Measurements from ENCODE around the gene SPDYE8.
"Not testable (repeated sequence)": the region's sequence is repeated elsewhere in the genome, so short reads cannot be mapped to it uniquely, and the experiment has no call there.

Gene SPDYE8, protein sequence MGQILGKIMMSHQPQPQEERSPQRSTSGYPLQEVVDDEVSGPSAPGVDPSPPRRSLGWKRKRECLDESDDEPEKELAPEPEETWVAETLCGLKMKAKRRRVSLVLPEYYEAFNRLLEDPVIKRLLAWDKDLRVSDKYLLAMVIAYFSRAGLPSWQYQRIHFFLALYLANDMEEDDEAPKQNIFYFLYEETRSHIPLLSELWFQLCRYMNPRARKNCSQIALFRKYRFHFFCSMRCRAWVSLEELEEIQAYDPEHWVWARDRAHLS

DNA sequence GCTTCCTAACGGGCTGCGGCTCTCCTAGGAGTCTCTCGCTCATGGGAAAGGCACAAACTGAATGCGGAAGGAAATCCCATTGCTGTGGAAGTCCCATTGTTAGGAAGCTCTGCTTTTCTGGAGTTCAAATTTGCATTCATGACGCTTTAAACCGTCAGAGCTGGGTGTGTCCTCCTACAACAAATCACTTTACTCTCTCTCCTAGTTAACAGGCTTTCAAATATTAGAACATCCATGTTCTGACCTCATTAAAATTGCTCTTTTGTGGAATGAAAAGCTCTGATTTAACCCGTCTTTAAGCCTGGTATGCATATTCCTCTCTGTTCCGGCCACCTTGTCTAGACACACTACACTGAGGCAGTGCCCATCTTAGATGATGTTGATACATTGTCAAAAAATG, at the start of gene SPDYE8:
Gene SPDYE8 (minus strand): TSS at position 101 of the 400 bp plus-strand sequence. CDS start 1,800 bp downstream, outside the sequence.
- not testable (repeated sequence) for DNase-seq (ENCODE audit: low read depth in 2 of 2)

DNA sequence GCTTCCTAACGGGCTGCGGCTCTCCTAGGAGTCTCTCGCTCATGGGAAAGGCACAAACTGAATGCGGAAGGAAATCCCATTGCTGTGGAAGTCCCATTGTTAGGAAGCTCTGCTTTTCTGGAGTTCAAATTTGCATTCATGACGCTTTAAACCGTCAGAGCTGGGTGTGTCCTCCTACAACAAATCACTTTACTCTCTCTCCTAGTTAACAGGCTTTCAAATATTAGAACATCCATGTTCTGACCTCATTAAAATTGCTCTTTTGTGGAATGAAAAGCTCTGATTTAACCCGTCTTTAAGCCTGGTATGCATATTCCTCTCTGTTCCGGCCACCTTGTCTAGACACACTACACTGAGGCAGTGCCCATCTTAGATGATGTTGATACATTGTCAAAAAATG, 28.2 kb upstream of the SPDYE8 start, which contains the start of gene SPDYE11:
Gene SPDYE11 (minus strand): TSS at position 101 of the 400 bp plus-strand sequence. CDS start 1,800 bp downstream, outside the sequence.
- DNase-seq (ENCODE audit: low read depth in 2 of 2), result not testable (repeated sequence)

DNA sequence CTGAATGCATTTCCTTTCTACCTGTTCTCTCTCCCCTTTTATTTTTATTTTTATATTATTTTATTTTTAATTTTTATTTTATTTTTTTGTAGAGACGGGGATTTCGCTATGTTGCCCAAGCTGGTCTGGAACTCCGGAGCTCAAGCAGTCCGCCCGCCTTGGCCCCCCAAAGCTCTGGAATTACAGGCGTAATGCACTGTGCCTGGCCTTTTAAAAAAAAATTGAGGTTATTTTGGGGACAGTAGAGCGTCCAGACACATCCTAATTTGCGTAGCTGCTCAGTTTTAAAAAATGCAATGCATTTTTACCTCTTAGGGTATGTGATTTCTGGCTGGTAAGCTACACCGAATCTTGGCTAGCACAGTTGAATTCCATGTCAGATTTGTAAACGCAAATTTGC, 23.1 kb downstream of the SPDYE8 start:
- DNase-seq (ENCODE audit: low read depth in 2 of 2), result not testable (repeated sequence)

DNA sequence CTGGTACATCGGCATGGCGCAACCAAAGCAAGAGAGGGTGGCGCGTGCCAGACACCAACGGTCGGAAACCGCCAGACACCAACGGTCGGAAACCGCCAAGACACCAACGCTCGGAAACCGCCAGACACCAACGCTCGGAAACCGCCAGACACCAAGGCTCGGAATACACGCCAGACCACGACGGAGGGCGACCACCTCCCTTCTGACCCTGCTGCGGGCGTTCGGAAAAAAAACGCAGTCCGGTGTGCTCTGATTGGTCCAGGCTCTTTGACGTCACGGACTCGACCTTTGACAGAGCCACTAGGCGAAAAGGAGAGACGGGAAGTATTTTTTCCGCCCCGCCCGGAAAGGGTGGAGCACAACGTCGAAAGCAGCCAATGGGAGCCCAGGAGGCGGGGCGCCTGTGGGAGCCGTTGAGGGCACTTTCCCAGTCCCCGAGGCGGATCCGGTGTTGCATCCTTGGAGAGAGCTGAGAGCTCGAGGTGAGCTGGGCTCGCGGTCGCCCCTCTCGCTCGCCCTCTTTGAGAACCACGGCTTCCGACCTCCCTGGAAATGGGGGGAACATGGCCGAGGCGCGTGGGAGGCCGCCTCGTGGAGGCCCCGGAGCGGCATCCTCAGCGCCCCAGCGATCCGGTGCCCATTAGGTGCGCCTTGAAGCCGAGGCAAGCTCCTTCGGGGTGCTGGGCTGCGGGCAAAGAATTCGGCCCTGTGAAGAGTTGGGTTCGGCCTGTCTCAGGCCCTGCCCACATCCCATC, 23.7 kb downstream of the SPDYE8 start:
- DNase-seq (ENCODE audit: low read depth in 2 of 2), result peak; percentile 77 to 85

DNA sequence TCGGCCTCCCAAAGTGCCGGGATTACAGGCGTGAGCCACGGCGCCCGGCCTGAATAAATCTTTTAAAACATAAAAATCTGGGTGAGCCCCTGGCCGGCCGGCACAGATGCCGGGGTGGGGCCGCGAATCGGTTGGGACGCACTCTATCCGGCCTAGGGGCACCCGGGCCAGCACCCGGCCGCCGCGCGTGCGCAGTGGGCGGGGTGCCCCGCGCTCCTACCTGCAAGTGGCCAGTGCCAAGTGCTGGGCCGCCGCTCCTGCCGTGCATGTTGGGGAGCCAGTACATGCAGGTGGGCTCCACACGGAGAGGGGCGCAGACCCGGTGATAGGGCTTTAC, 24.2 kb downstream of the SPDYE8 start:
- peak; percentile 51 to 62 for DNase-seq (ENCODE audit: low read depth in 2 of 2)

DNA sequence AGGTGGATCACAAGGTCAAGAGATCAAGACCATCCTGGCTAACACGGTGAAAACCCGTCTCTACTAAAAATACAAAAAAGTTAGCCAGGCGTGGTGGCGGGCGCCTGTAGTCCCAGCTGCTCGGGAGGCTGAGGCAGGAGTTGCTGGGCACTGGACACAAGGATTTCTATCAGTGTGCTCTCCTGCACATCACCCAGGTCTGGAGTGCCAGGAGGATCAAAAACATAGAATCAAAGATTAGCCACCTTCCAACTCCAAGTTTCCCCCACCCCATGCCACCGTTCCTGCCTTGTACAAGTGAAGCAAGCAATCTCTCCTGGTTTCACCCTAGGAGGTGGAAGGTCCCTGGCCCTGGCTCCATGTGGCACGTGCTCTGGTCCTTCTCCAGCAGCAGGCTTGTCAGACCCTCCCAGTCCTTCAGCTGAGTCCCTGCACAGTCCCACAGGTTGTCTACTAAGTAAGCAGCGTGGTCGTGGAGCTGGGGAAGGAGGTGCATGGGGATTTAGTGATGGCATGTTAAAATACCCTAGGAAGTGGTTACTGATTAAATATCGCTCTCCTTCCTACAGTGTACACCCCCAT, 31.6 kb downstream of the SPDYE8 start:
- DNase-seq (ENCODE audit: low read depth in 2 of 2), result not testable (repeated sequence)

DNA sequence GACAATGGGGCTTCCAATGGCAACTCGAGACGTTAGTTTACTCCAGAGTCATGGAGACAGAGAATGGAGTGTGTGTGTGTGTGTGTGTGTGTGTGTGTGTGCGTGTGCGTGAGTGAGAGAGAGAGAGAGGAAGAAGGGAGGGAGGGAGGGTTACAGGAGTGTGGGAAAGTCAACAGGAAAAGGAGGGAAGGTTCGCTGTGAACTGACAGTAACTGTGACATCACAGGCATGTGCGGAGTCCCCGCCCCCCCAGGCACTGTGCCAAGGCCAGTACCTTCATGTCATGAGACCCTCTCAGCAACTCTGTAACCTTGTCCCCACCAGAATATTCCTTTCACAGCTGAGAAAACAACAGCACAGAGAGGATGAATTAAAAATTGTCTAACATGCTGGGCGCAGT, 32.1 kb downstream of the SPDYE8 start:
- not testable (repeated sequence) for DNase-seq (ENCODE audit: low read depth in 2 of 2)

DNA sequence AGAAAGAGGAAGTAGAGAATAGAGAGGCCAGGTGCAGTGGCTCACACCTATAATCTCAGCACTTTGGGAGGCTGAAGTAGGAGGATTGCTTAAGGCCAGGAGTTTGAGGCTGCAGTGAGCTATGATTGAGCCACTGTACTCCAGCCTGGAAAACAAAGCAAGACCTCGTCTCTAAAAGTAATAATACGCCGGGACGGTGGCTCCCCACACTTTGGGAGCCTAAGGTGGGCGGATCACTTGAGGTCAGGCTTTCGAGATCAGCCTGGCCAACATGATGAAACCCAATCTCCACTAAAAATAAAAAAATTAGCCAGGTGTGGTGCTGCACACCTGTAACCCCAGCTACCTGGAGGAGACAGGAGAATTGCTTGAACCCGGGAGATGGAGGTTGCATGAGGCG, 34.1 kb downstream of the SPDYE8 start:
- DNase-seq (ENCODE audit: low read depth in 2 of 2), result not testable (repeated sequence)

DNA sequence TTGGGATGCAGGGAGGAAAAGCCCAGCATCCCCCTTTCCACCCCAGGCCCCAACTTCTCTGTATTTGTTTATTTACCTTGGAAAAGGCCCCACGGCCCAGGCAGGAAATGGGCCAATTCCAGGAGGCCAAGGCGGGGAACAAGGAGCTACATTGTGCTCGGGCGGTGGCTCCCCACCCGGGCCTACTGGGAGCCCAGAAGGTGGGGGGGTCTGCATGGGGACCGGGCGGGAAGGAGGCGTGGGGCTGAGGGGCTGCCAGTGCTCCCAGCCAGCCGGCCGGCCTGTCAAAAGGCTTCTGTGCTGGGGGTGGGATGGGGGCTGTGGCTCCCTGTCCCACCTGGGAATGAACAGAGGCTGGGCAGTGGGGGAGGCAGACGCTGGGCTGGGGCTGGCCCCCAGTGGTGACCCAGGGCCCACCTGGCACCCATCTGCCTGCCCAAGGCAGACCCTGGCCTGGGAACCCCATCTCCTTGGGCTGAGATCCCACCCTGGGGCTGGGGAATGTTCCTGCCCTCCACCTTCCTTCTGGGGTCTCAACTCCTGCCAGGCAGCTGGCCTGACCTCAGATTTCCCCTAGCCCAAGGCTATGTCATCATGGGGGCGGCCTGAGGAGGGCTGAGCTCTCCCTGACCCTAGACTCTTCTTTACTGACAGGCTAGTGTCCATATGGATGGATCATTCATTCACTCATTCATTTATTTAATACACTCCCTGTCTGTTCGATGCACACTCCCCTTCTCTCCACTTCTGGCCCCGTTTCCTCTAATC, 39.2 kb downstream of the SPDYE8 start:
- not testable (repeated sequence) for DNase-seq (ENCODE audit: low read depth in 2 of 2)

DNA sequence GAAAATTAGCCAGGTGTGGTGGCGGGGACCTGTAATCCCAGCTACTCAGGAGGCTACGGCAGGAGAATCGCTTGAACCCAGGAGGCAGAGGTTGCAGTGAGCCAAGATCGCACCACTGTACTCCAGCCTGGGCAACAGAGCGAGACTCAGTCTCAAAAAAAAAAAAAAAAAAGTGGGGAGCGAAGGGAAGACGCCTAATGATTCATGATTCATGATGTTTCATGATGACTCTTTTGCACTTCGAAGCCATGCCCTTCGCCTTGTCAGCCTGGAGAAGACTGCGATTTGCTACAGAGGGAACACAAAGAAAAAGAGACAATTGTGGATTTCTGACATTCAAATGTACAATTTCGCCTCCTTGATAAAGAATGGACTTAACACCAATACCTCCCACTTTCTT, 47.5 kb downstream of the SPDYE8 start:
- not testable (repeated sequence) for DNase-seq (ENCODE audit: low read depth in 2 of 2)

DNA sequence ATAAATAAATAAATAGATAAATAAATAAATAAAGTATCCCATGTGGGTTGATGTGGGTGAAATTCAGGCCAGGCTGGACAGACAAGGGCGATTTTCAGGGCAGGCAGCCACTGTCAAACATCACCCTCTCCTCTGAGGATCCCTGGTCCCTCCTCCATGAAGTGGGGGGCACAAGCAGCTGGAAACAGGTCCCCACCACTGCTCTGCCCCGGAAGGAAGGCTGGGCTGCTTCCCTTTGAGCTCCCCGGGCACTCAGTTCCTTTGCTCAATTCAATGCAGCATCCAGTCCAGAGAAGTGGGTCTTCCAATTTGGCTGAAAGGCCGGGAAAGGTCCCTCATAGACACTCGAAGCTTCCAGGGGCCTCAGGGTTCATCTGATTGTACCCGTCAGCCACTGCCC, 49.2 kb downstream of the SPDYE8 start:
- DNase-seq (ENCODE audit: low read depth in 2 of 2), result not testable (repeated sequence)

DNA sequence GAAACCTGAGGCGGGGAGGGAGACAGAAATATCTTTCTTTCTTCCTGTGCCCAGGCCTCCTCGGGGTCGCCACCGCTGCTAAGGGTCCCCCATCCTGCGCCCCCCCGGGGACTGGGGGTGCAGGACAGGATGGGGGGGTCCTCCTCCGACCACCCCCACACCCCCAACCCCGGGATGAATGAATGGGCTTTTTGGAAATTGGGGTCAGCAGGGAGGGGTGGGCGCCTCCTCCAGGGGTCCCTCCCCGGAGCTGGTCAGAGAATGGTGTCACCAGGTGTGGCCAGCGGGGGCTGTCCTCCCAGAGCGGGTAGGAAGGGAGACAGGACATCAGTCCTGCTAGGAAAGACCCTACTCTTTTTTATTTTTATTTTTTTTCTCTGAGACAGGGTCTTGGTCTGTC, 53.1 kb downstream of the SPDYE8 start:
- DNase-seq (ENCODE audit: low read depth in 2 of 2), result not testable (repeated sequence)

DNA sequence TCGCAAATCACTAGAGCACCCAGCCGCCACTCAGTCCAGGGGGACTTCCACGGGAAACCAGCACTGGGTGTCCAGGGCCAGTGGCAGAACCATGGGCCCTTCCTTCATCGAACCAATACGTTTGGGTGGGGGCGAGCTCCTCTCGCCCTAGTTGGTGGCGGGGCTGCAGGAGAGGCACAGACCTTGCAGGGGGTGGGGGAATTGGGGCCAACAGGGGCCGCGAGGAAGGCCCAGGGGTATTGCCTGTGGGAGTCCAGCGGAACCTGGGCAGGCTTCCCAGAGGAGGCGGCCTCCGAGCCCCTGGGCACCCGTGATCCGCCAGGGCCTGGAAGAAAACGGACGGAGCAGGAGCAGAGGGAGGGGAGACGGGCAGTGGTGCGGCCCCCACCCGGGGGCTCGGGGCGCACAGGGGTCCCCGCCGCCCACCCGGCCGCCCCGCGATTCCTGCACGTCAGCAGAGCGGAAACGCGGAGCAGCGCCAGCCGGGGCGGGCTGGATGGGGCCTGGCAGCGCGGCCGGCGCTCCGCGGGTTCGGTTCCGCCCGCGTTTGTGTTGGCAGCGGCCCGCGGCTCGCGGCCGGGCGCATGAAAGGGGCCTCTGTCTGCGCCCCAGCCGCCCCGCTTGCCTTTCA, 53.8 kb downstream of the SPDYE8 start:
- not testable (repeated sequence) for DNase-seq (ENCODE audit: low read depth in 2 of 2)

DNA sequence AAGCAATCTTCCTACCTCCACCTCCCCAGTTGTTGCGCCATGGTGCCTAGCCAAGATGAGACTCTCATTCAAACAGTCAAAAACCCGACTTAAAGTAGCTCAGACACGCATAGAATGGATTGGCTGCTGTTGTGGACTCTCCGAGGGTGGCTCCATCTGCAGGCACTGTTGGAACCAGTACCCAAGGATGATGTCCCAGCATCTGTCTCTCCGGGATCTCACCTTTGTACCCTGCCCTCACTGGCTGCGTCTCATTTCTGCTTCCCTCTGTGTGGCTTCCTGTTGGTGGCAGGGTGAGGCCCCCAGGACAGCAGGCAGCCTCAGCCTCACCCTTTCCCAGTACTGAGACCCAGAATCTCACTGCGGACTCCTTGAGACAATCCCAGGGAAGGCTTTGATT, 54.8 kb downstream of the SPDYE8 start:
- DNase-seq (ENCODE audit: low read depth in 2 of 2), result not testable (repeated sequence)

DNA sequence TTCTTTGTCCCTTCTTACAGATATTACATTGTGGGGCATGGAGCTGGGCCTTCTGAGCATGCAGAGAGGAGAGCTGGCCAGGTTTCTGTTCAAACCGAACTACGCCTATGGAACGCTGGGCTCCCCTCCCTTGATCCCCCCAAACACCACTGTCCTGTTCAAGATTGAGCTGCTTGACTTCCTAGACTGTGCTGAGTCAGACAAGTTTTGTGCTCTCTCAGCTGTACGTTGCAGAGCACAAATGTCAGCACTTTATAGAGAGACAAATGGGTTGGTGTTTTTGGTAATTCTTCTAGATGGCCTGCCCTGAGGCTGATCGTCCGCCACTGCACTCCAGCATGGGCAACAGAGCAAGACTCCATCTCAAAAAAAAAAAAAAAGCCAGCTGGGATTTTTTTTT, 58.1 kb downstream of the SPDYE8 start:
- DNase-seq (ENCODE audit: low read depth in 2 of 2), result not testable (repeated sequence)

All from stimulated activated CD4-positive, alpha-beta T cell treated with anti-CD3 and anti-CD28 coated beads, Interleukin-12 subunit alpha, Interleukin-12 subunit beta, amount 100 ng/mL, for 24 hours (primary cell).